ENCODE results near the gene GRHL3. TPM values are rescaled to one million over a fixed set of nuclear protein-coding genes. Genes with fewer than 3 reads are reported as not detected.

GRHL3 gene
- total and polyA plus RNA-seq, 2 donors (not counting 3 experiments of a cell fraction or from before 2014, with no cell fraction given) = not detected

DNA sequence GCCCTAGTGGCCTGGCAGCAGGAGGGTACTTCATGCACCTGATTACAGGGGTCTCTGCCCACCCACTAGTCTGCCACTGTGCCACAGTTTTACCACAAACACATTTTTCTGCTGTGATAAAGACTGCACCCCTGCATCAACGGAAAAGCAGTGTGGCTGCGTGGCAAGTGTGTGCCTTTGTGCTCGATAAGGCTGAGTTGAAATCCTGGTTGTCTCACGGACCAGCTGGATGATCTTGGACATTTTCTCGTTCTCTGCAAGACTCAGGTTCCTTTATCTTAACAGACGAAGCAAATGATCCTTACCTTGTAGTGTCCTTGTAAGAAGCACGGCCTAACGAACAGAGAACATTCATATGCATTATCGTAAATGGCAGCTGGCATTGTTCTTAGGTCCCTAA, 10.2 kb downstream of the GRHL3 start:
- Histone ChIP-seq H2AFZ (ENCODE audit: low read depth, low read length) (no peak overlapping the region), H3K27me3 (ENCODE audit: control insufficient read depth in 2 of 2, insufficient read depth in 2 of 2, low read length in 2 of 2) (peaks cover 18 to 32% of the 10 kb centered on the region in 2 experiments), H4K20me1 (replicated peaks; ENCODE audit: control insufficient read depth, extremely low read depth, insufficient read depth, low read length) (no peaks in the 10 kb centered on the region), H3K4me2 (ENCODE audit: insufficient read depth, low read length) (no peak overlapping the region), H3K79me2 (ENCODE audit: control insufficient read depth, insufficient read depth, low read length) (no peaks in the 10 kb centered on the region), H3K9me3 (replicated peaks; ENCODE audit: control insufficient read depth, insufficient read depth, low read length) (no peaks in the 10 kb centered on the region), H3K4me1 (ENCODE audit: control insufficient read depth, extremely low read depth, insufficient read depth, low read length) (no peaks in the 10 kb centered on the region), H3K9me1 (replicated peaks; ENCODE audit: control insufficient read depth, extremely low read depth, insufficient read depth, low read length) (no peaks in the 10 kb centered on the region), H3K36me3 (ENCODE audit: control insufficient read depth in 2 of 2, extremely low read depth in 1 of 2, insufficient read depth in 2 of 2, low read length in 2 of 2) (no peaks in the 10 kb centered on the region), H3K9ac (replicated peaks; ENCODE audit: extremely low read depth, insufficient read depth, low read length) (no peak overlapping the region), H3K27ac (ENCODE audit: insufficient read depth, low read depth, low read length) (no peak overlapping the region), H3K4me3 (replicated peaks in 1 of 3; ENCODE audit: insufficient read depth in 1 of 3, low read depth in 1 of 3, low read length in 3 of 3) (no peak overlapping the region)
- DNase-seq (ENCODE audit: low read depth, low spot score) (no peak), FAIRE-seq (no peak)
- POLR2A ChIA-PET = no interaction called here
- dilution Hi-C loops (cut with MboI; ENCODE audit: extremely low pct_ligation_motif_present, low sequenced_read_pairs) (no loop called here), intact Hi-C loops (cut with micrococcal nuclease) (no loop called here)
- CTCF ChIA-PET = no interaction called here
- no TSS peak for BruUV-seq (replicated peaks)
- TF ChIP-seq CTCF (IDR thresholded peaks at IDR 0.05; ENCODE audit: extremely low read depth in 1 of 2, insufficient read depth in 1 of 2, low read depth in 1 of 2, low read length in 2 of 2) = no peak
- TF ChIP-seq GATA2 (IDR thresholded peaks at IDR 0.05; ENCODE audit: insufficient read depth, insufficient read length, low read depth, low read length) = no peak
- TF ChIP-seq FOS (IDR thresholded peaks at IDR 0.05; ENCODE audit: borderline replicate concordance, insufficient read depth, low read length) = no peak
- TF ChIP-seq EZH2 (IDR thresholded peaks at IDR 0.05; ENCODE audit: borderline replicate concordance, low read depth, low read length, severe bottlenecking) = no peak
- no peak for TF ChIP-seq POLR2AphosphoS5 (IDR thresholded peaks at IDR 0.05; ENCODE audit: insufficient read depth, low read depth, low read length)
- TF ChIP-seq, protein P1, sequence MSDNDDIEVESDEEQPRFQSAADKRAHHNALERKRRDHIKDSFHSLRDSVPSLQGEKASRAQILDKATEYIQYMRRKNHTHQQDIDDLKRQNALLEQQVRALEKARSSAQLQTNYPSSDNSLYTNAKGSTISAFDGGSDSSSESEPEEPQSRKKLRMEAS (IDR thresholded peaks at IDR 0.05; ENCODE audit: insufficient read depth, insufficient read length) = no peak
- TF ChIP-seq POLR2A (IDR thresholded peaks at IDR 0.05; ENCODE audit: low read depth, low read length) = no peak
- no peak for TF ChIP-seq MYC (IDR thresholded peaks at IDR 0.05; ENCODE audit: low read depth, low read length)
- TF ChIP-seq JUN (IDR thresholded peaks at IDR 0.05; ENCODE audit: borderline replicate concordance, insufficient read depth, insufficient read length, low read depth) = no peak
